Uterus (tissue), 2 donors: ENCODE data around the gene STOX2.

ENCODE experiments used
- CTCF ChIP-seq, 4 experiments: fragments of 200-600 bp in 2 of 4; fragments of 450-650 bp in 2 of 4; sonication (generic) in 2 of 4; IDR thresholded peaks; one replicate each; pipeline ENCODE4 v1.5.1; 2016 to 2019; ENCODE audit warnings: antibody characterized with exemption in 4 of 4, mild to moderate bottlenecking in 2 of 4, moderate library complexity in 1 of 4
- POLR2A ChIP-seq, 2 donors: fragments of 450-650 bp; IDR thresholded peaks; one replicate each; pipeline ENCODE4 v1.6.1; 2016; ENCODE audit warnings: antibody characterized with exemption in 2 of 2, mild to moderate bottlenecking in 1 of 2, moderate library complexity in 1 of 2

- TF ChIP-seq CTCF (IDR thresholded peaks at IDR 0.05) (no peak), POLR2A (IDR thresholded peaks at IDR 0.05) (no peak)
These were observed 28.7 kb upstream of the STOX2 start for GRCh38 chr4:183876268-183876934.
